ENCODE data around the gene SERTM2. TPM values are rescaled to one million over a fixed set of nuclear protein-coding genes. Genes with fewer than 3 reads are reported as not detected.

The SERTM2 gene
- total and polyA plus RNA-seq, 2 of the 8 experiments (the other 6 are each of a cell fraction or from before 2014, with no cell fraction given): 0.45 to 0.58 TPM

GRCh38 chrX:111561851-111562250 lies 50.4 kb downstream of the SERTM2 start:
- Histone ChIP-seq H3K23me2 (ENCODE audit: low read depth, low read length) (no peaks in the 10 kb centered on the region), H4K91ac (replicated peaks; ENCODE audit: insufficient read length, low read length) (no peak overlapping the region), H2BK15ac (ENCODE audit: low read length) (no peak overlapping the region), H4K20me1 (replicated peaks in 1 of 2; ENCODE audit: control insufficient read depth in 1 of 2, insufficient read depth in 2 of 2, low read length in 2 of 2) (no peaks in the 10 kb centered on the region), H3K14ac (ENCODE audit: insufficient read length) (no peak overlapping the region), H2BK20ac (ENCODE audit: low read length) (no peak overlapping the region), H3K36me3 (ENCODE audit: control insufficient read depth in 2 of 4, insufficient read depth in 4 of 4, low read length in 3 of 4) (no peaks in the 10 kb centered on the region), H4K8ac (ENCODE audit: extremely low read depth, insufficient read depth, low read length) (no peak overlapping the region), H2BK120ac (replicated peaks; ENCODE audit: low read depth, low read length) (no peak overlapping the region), H2BK12ac (ENCODE audit: low read depth, low read length) (no peak overlapping the region), H3K9me3 (ENCODE audit: insufficient read depth in 2 of 2, low read depth in 1 of 2, low read length in 1 of 2) (no peaks in the 10 kb centered on the region), H3K79me1 (ENCODE audit: low read depth, low read length) (no peaks in the 10 kb centered on the region), H3K56ac (replicated peaks; ENCODE audit: insufficient read length, low read depth, low read length) (no peak overlapping the region), H3K18ac (ENCODE audit: extremely low read depth, low read length) (no peak overlapping the region), H2AK5ac (ENCODE audit: low read depth, low read length) (no peak overlapping the region), H2AFZ (ENCODE audit: low read length) (no peak overlapping the region), H3K27ac (ENCODE audit: low read depth, low read length) (no peak overlapping the region), H3K27me3 (replicated peaks in 1 of 4; ENCODE audit: control insufficient read depth in 3 of 4, extremely low read depth in 1 of 4, insufficient read depth in 3 of 4, low read length in 3 of 4) (no peaks in the 10 kb centered on the region), H3K4ac (replicated peaks; ENCODE audit: insufficient read length, low read depth, low read length) (no peak overlapping the region), H3K4me3 (ENCODE audit: extremely low read depth in 1 of 4, insufficient read depth in 2 of 4, low read depth in 3 of 4, low read length in 4 of 4) (no peak overlapping the region), H3K9ac (replicated peaks in 1 of 4; ENCODE audit: extremely low read depth in 1 of 4, low read depth in 3 of 4, low read length in 3 of 4) (no peak overlapping the region), H3K4me2 (ENCODE audit: insufficient read depth in 1 of 2, low read depth in 2 of 2, low read length in 2 of 2) (no peak overlapping the region), H3K23ac (ENCODE audit: insufficient read length) (no peak overlapping the region), H3K4me1 (replicated peaks in 1 of 4; ENCODE audit: control insufficient read depth in 3 of 4, insufficient read depth in 4 of 4, low read length in 3 of 4) (peaks cover 0 to 2% (median 0%) of the 10 kb centered on the region in 4 experiments; a peak in 1 of 7 replicates), H3K79me2 (ENCODE audit: control insufficient read depth in 1 of 2, insufficient read depth in 2 of 2, low read length in 2 of 2) (no peaks in the 10 kb centered on the region), H4K5ac (ENCODE audit: insufficient read length, low read depth, low read length) (no peak overlapping the region), H2BK5ac (ENCODE audit: low read depth, low read length) (no peak overlapping the region)
- ChIA-PET POLR2A (ENCODE audit: partially characterized antibody) (no interaction called here), CTCF (ENCODE audit: partially characterized antibody) (no interaction called here)
- DNase-seq (ENCODE audit: low read depth in 1 of 2, low spot score in 2 of 2): no peak
- WGBS, 2 experiments (ENCODE audit: extremely low coverage in 1 of 2, insufficient coverage in 1 of 2, insufficient read length in 1 of 2, insufficient replicate concordance in 2 of 2, low coverage in 1 of 2, low lambda C conversion rate in 2 of 2, missing lambda C conversion rate in 1 of 2): 86% methylated on average over 1 of the region's 1 CpG; no CpG with 5 or more reads in 1 of the 2 experiments
- TF ChIP-seq NANOG (IDR thresholded peaks at IDR 0.05; ENCODE audit: insufficient read depth, low read depth, low read length, poor library complexity, severe bottlenecking) (no peak), JUND (IDR thresholded peaks at IDR 0.05; ENCODE audit: low read length) (no peak), MAFK (IDR thresholded peaks at IDR 0.05; ENCODE audit: low read depth, low read length) (no peak), BACH1 (IDR thresholded peaks at IDR 0.05; ENCODE audit: low read length) (no peak), CBX5 (IDR thresholded peaks at IDR 0.05; ENCODE audit: low read depth, low read length) (no peak), HDAC6 (IDR thresholded peaks at IDR 0.05; ENCODE audit: low read depth, low read length) (no peak), POU5F1 (IDR thresholded peaks at IDR 0.05; ENCODE audit: low read depth, low read length) (no peak), MAX (IDR thresholded peaks at IDR 0.05) (no peak), CTBP2 (IDR thresholded peaks at IDR 0.05; ENCODE audit: borderline replicate concordance, insufficient read depth, insufficient read length, low read length) (no peak), GTF2F1 (IDR thresholded peaks at IDR 0.05; ENCODE audit: borderline replicate concordance, low read depth, low read length) (no peak), TEAD4 (IDR thresholded peaks at IDR 0.05; ENCODE audit: low read depth, low read length) (no peak), BRCA1 (IDR thresholded peaks at IDR 0.05; ENCODE audit: low read depth, low read length) (no peak), NRF1 (IDR thresholded peaks at IDR 0.05; ENCODE audit: low read depth, low read length) (no peak)
- no peak for FAIRE-seq
